Activated CD4-positive, alpha-beta T cell treated with anti-CD3 and anti-CD28 coated beads, Interleukin-2, amount 50 U/mL, for 4 hours (primary cell): Measurements from ENCODE around the gene ELL.

ENCODE experiments used
- DNase-seq, 2 experiments: peaks; one replicate each; pipeline ENCODE4 v3.0.0-alpha.2; 2020

ELL gene

GRCh38 chr19:18503971-18504885 lies 17.6 kb downstream of the ELL start:
- DNase-seq: no peak

GRCh38 chr19:18503337-18503970 lies 18.4 kb downstream of the ELL start:
- DNase-seq: no peak

GRCh38 chr19:18502638-18503294 lies 19.1 kb downstream of the ELL start:
- DNase-seq: no peak

GRCh38 chr19:18502246-18502637 lies 19.6 kb downstream of the ELL start:
- DNase-seq: no peak

DNA sequence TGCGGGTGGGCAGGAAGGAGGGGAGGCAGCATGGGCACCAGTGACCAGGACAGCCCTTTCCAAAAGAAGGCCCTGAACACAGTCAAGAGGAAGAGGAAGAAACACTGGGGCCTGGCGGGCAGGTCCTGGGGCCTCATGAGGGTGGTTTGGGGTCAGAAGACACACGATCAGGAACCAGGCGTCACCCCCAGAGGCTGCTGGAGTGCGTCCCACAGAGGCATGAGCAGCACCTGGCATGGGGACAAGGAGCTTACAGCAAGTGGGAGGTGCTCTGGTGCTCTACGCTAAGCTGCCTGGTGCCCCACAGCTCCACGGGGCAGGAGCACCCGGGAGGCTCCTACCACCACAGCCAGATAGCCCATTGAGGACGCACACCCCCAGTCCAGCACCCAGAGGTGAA lies 20.0 kb downstream of the ELL start:
- DNase-seq: no peak

DNA sequence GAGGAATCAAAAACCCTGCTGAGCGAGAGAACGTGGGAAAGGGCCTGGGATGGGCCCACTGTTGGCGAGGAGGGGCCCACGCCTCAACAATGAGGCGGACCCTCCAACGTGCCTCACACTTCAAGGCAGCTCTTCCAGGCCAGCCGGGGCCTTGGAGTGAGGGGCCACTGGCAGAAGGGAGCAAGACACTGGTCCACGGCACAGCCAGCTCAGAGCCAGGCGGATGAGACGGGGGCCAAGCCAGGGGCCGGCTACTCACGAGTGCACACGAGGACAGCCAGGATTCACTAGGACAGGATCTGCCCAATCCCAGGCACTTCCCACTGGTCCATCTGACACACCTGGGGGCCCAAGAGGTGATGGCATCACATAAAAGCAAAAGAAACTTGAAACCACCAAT lies 20.5 kb downstream of the ELL start:
- DNase-seq: no peak

- DNase-seq: no peak
Observed at GRCh38 chr19:18500799-18501198, 21.1 kb downstream of the ELL start.

- DNase-seq: no peak
Observed at GRCh38 chr19:18500376-18500775, 21.5 kb downstream of the ELL start.

GRCh38 chr19:18499055-18499775 lies 22.7 kb downstream of the ELL start:
- no peak for DNase-seq

- DNase-seq: no peak
Observed at GRCh38 chr19:18496980-18497256, 25.0 kb downstream of the ELL start.

- peak; percentile 35 to 43 for DNase-seq
Observed at GRCh38 chr19:18496167-18496979, 25.5 kb downstream of the ELL start.

- DNase-seq: no peak
Observed at GRCh38 chr19:18495204-18495911, 26.5 kb downstream of the ELL start.

GRCh38 chr19:18494267-18494607 lies 27.6 kb downstream of the ELL start:
- no peak for DNase-seq

GRCh38 chr19:18493440-18494266 lies 28.2 kb downstream of the ELL start:
- DNase-seq: no peak

GRCh38 chr19:18491995-18492953 lies 29.6 kb downstream of the ELL start:
- DNase-seq: no peak

- no peak for DNase-seq
Observed at GRCh38 chr19:18490728-18491127, 31.1 kb downstream of the ELL start.

- no peak for DNase-seq
Observed at GRCh38 chr19:18489627-18490184, 32.2 kb downstream of the ELL start.

- DNase-seq: no peak
Observed at GRCh38 chr19:18488838-18489626, 32.8 kb downstream of the ELL start.

DNA sequence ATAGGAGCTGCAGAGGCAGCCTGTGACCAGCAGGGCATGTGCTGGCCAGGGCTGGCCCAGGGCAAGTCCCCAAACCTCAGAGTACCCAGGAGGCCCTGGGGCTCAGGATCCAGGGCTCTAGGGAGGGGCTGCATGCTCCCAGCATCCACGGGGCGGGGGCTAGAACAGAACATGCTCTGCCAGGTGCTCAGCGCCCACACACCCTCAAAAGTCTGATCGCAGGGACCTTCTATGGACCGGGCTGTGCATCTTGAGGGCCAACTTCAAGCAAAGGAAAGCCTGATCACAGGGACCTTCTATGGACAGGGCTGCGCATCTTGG lies 33.5 kb downstream of the ELL start:
- no peak for DNase-seq
